HCT116 (cell line): ENCODE results near the gene APOBEC3B. TPM values are rescaled to one million over a fixed set of nuclear protein-coding genes. Genes with fewer than 3 reads are reported as not detected.

Experiments
- ATAC-seq: fragments of 200-7000 bp; cut with Tn5 transposase; 2 replicates; pipeline ENCODE4 v1.9.1; 2020; ENCODE audit warnings: mild to moderate bottlenecking, moderate library complexity
- BruUV-seq: library from RNA; stranded (reverse); fragments of 400-500 nt; replicated peaks from 2 replicates; lab custom pipeline; 2021; lab: Mats Ljungman, UMichigan
- CTCF ChIA-PET: fragments of 300-600 bp; sonication (Branson Sonifier 250); formaldehyde crosslinking; loops from one replicate; lab custom pipeline; 2021; ENCODE audit warnings: antibody characterized with exemption; lab: Charles Lee
- POLR2A ChIA-PET: fragments of 300-600, 350-600 bp; sonication (Branson Sonifier 250); formaldehyde crosslinking; loops from one replicate; lab custom pipeline; 2021; ENCODE audit warnings: antibody characterized with exemption; lab: Charles Lee
- RAD21 ChIA-PET, 2 experiments: fragments of 300-600 bp; sonication (Branson Sonifier 250); formaldehyde crosslinking; loops; one replicate each; lab custom pipeline; 2023; ENCODE audit warnings: low total read pairs in 2 of 2; ENCODE audit not compliant: uncharacterized antibody in 2 of 2, unreplicated experiment in 2 of 2, low non-redundant PET in 1 of 2; lab: Charles Lee
- DNase-seq: peaks from one replicate; pipeline ENCODE4 v3.0.0-alpha.2; 2010; ENCODE audit warnings: low read depth, low spot score
- H2AFZ ChIP-seq: fragments of 200-600 bp; shearing (Covaris generic), sonication (generic); 2 replicates; pipeline ENCODE4 v1.6.1; 2017; ENCODE audit warnings: low read depth, mixed run types, mixed read lengths, antibody characterized with exemption, low read length; ENCODE audit not compliant: poor library complexity, severe bottlenecking
- H3K27ac ChIP-seq: 2 replicates; pipeline ENCODE4 v1.5.1; 2012; ENCODE audit warnings: low read depth, low read length
- H3K27me3 ChIP-seq: fragments of 200-600 bp; sonication (generic); 2 replicates; pipeline ENCODE4 v1.6.1; 2016; ENCODE audit warnings: mixed run types, low read length, mixed read lengths; ENCODE audit not compliant: insufficient read depth
- H3K36me3 ChIP-seq, 2 experiments: fragments of 200-500 bp in 1 of 2; fragments of 200-600 bp in 1 of 2; sonication (Bioruptor generic) in 1 of 2; sonication (generic) in 1 of 2; 2 replicates each; pipeline versions ENCODE4 v1.5.1 to v1.6.1; 2014 to 2016; ENCODE audit warnings: low read length in 2 of 2, inconsistent platforms in 1 of 2, mixed read lengths in 1 of 2, mixed run types in 1 of 2; ENCODE audit not compliant: insufficient read depth in 2 of 2, control insufficient read depth in 1 of 2
- H3K4me1 ChIP-seq, 2 experiments: fragments of 200-600 bp in 1 of 2; sonication (generic) in 1 of 2; 2 replicates each; pipeline versions ENCODE4 v1.5.1 to v1.6.1; 2012 to 2017; ENCODE audit warnings: low read length in 2 of 2, inconsistent platforms in 1 of 2, mild to moderate bottlenecking in 1 of 2, mixed read lengths in 1 of 2, mixed run types in 1 of 2, moderate library complexity in 1 of 2; ENCODE audit not compliant: insufficient read depth in 2 of 2, control insufficient read depth in 1 of 2
- H3K4me2 ChIP-seq: fragments of 200-600 bp; sonication (generic); 2 replicates; pipeline ENCODE4 v1.6.1; 2017; ENCODE audit warnings: mixed run types, low read length, mixed read lengths
- H3K4me3 ChIP-seq, 2 experiments: fragments of 200-600 bp in 1 of 2; sonication (generic) in 1 of 2; replicated peaks in 1 of 2; 2 replicates each; pipeline ENCODE4 v1.5.1; 2011 to 2016; ENCODE audit warnings: low read length in 2 of 2, control low read depth in 1 of 2, low read depth in 1 of 2, mild to moderate bottlenecking in 1 of 2, mixed read lengths in 1 of 2, mixed run types in 1 of 2
- H3K79me2 ChIP-seq: fragments of 200-600 bp; sonication (generic); 2 replicates; pipeline ENCODE4 v1.6.1; 2017; ENCODE audit warnings: mild to moderate bottlenecking, mixed run types, low read length, moderate library complexity, mixed read lengths; ENCODE audit not compliant: insufficient read depth
- H3K9ac ChIP-seq: fragments of 200-600 bp; sonication (generic); 2 replicates; pipeline ENCODE4 v1.6.1; 2016; ENCODE audit warnings: low read length, mixed read lengths
- H3K9me2 ChIP-seq: fragments of 200-600 bp; sonication (generic), shearing (Covaris generic); 2 replicates; pipeline ENCODE4 v1.6.1; 2017; ENCODE audit warnings: mixed run types, mild to moderate bottlenecking, moderate library complexity; ENCODE audit not compliant: insufficient read depth
- H3K9me3 ChIP-seq, 2 experiments: fragments of 200-500 bp in 1 of 2; fragments of 200-600 bp in 1 of 2; sonication (Bioruptor generic) in 1 of 2; sonication (generic) in 1 of 2; 2 replicates each; pipeline ENCODE4 v1.6.1; 2014 to 2017; ENCODE audit warnings: low read length in 2 of 2, mixed read lengths in 2 of 2, inconsistent platforms in 1 of 2, low read depth in 1 of 2, mild to moderate bottlenecking in 1 of 2, mixed run types in 1 of 2, moderate library complexity in 1 of 2; ENCODE audit not compliant: control insufficient read depth in 1 of 2, insufficient read depth in 1 of 2
- H4K20me1 ChIP-seq: fragments of 200-600 bp; sonication (generic), shearing (Covaris generic); 2 replicates; pipeline ENCODE4 v1.6.1; 2017; ENCODE audit warnings: mixed run types, mild to moderate bottlenecking, moderate library complexity; ENCODE audit not compliant: insufficient read depth
- CEBPB ChIP-seq: IDR thresholded peaks from 2 replicates; pipeline ENCODE4 v1.6.1; 2012; ENCODE audit warnings: low read depth
- ELF1 ChIP-seq: IDR thresholded peaks from 2 replicates; pipeline ENCODE4 v1.6.1; 2012; ENCODE audit warnings: low read depth, borderline replicate concordance
- EZH2phosphoT487 ChIP-seq: fragments of 200-600 bp; IDR thresholded peaks from 2 replicates; pipeline ENCODE4 v1.6.1; 2018; ENCODE audit warnings: antibody characterized with exemption, borderline replicate concordance
- POLR2A ChIP-seq: IDR thresholded peaks from 2 replicates; pipeline ENCODE4 v1.7.0; 2011; ENCODE audit warnings: borderline replicate concordance; ENCODE audit not compliant: insufficient read depth, insufficient read length; ENCODE audit errors: extremely low read depth
- POLR2AphosphoS5 ChIP-seq: IDR thresholded peaks from 2 replicates; pipeline ENCODE4 v1.6.1; 2011; ENCODE audit warnings: mild to moderate bottlenecking, low read depth, low read length, moderate library complexity
- RAD21 ChIP-seq: IDR thresholded peaks from 2 replicates; pipeline ENCODE4 v1.6.1; 2012; ENCODE audit warnings: low read depth, mild to moderate bottlenecking
- SIN3A ChIP-seq: IDR thresholded peaks from 2 replicates; pipeline ENCODE4 v1.6.1; 2012; ENCODE audit warnings: low read depth
- SRF ChIP-seq: IDR thresholded peaks from 2 replicates; pipeline ENCODE4 v1.6.1; 2012; ENCODE audit warnings: low read depth
- TCF7L2 ChIP-seq: IDR thresholded peaks from 2 replicates; pipeline ENCODE4 v1.7.0; 2011; ENCODE audit warnings: borderline replicate concordance, inconsistent platforms; ENCODE audit not compliant: insufficient read depth, insufficient read length; ENCODE audit errors: extremely low read depth
- ZBTB33 ChIP-seq: IDR thresholded peaks from 2 replicates; pipeline ENCODE4 v1.6.1; 2011; ENCODE audit warnings: mild to moderate bottlenecking, low read length, moderate library complexity; ENCODE audit not compliant: insufficient replicate concordance; ENCODE audit errors: extremely low read depth
- intact Hi-C: fragments of 100-400 bp; cut with micrococcal nuclease; formaldehyde crosslinking; loops from 2 replicates; pipeline ENCODE4 v1.10.0; 2022
- total RNA-seq: library from RNA; stranded (reverse); gene quantifications from one replicate; pipeline ENCODE4 v1.2.1, GENCODE V29; 2021; ENCODE audit not compliant: unreplicated experiment
- TF ChIP-seq, protein P1 (sequence below), 3 experiments: fragments of 200-600 bp in 1 of 3; sonication (generic) in 1 of 3; IDR thresholded peaks in 2 of 3; conservative IDR thresholded peaks in 1 of 3; 2 replicates each; pipeline ENCODE4 v1.5.1; 2012 to 2017; ENCODE audit warnings: low read depth in 2 of 3, low read length in 2 of 3, antibody characterized with exemption in 1 of 3, borderline replicate concordance in 1 of 3, control low read depth in 1 of 3, mild to moderate bottlenecking in 1 of 3, mixed read lengths in 1 of 3, mixed run types in 1 of 3, moderate library complexity in 1 of 3; ENCODE audit not compliant: insufficient read depth in 1 of 3

The APOBEC3B gene
- total RNA-seq, 1 experiment from 2014 or later: 10.3 TPM

DNA sequence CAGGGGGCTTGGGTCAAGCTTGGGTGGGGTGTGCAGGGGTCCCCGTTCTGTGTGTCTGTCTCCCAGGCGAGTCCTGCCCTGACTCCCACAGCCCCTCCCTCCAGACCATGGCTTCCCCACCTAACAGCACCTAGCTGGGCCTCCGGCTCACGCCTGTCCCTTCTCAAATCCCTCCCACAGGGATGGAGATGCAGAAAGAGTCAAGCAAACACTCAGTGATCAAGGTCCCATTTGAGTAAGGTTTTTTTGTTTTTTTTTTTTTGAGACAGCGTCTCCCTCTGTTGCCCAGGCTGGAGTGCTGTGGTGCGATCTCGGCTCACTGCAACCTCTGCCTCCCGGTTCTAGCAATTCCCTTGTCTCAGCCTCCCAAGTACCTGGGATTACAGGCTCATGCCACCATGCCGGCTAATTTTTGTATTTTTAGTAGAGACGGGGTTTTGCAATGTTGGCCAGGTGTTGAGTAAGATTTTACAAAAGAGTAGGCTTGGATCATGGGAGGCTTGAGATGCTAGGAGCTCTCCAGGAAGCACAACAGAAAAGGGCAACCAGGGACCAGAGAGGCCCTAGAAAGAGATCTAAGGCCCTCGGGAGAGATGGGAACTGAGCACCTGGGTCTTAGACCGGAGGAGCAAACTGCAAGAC lies 44.5 kb downstream of the APOBEC3B start:
- CTCF ChIA-PET: no interaction called here
- POLR2A ChIA-PET: no interaction called here
- H3K4me3 ChIP-seq: no peak overlapping the region

More for the DNA sequence above, 44.5 kb downstream of the APOBEC3B start:
- no TSS peak for BruUV-seq
- RAD21 ChIA-PET: interaction anchor here in 1 of 2 experiments (0.6 kb wide), 1 partner anchor 53 kb away, joined by 3 read pairs; no protein-coding TSS in a partner anchor
- H3K9me2 ChIP-seq: no peaks in the 10 kb centered on the region
- H2AFZ ChIP-seq: no peak overlapping the region
- intact Hi-C loops: no loop called here
- DNase-seq: no peak
- no peak overlapping the region for H3K4me2 ChIP-seq
- H3K36me3 ChIP-seq: no peaks in the 10 kb centered on the region
- no peaks in the 10 kb centered on the region for H3K27me3 ChIP-seq
- no peaks in the 10 kb centered on the region for H4K20me1 ChIP-seq
- H3K79me2 ChIP-seq: no peaks in the 10 kb centered on the region
- no peaks in the 10 kb centered on the region for H3K9me3 ChIP-seq
- no peaks in the 10 kb centered on the region for H3K4me1 ChIP-seq
- H3K9ac ChIP-seq: no peak overlapping the region
- H3K27ac ChIP-seq: no peak overlapping the region
- no peak for ATAC-seq
- TF ChIP-seq RAD21: no peak
- no peak for TF ChIP-seq SRF
- no peak for TF ChIP-seq POLR2AphosphoS5
- no peak for TF ChIP-seq ELF1
- no peak for TF ChIP-seq EZH2phosphoT487
- TF ChIP-seq CEBPB: no peak
- TF ChIP-seq, protein P1, sequence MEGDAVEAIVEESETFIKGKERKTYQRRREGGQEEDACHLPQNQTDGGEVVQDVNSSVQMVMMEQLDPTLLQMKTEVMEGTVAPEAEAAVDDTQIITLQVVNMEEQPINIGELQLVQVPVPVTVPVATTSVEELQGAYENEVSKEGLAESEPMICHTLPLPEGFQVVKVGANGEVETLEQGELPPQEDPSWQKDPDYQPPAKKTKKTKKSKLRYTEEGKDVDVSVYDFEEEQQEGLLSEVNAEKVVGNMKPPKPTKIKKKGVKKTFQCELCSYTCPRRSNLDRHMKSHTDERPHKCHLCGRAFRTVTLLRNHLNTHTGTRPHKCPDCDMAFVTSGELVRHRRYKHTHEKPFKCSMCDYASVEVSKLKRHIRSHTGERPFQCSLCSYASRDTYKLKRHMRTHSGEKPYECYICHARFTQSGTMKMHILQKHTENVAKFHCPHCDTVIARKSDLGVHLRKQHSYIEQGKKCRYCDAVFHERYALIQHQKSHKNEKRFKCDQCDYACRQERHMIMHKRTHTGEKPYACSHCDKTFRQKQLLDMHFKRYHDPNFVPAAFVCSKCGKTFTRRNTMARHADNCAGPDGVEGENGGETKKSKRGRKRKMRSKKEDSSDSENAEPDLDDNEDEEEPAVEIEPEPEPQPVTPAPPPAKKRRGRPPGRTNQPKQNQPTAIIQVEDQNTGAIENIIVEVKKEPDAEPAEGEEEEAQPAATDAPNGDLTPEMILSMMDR (IDR thresholded peaks at IDR 0.05 in 2 of 3, conservative IDR thresholded peaks at IDR 0.05 in 1 of 3; ENCODE audit: borderline replicate concordance in 1 of 3, insufficient read depth in 1 of 3, low read depth in 2 of 3, low read length in 2 of 3): no peak
- no peak for TF ChIP-seq TCF7L2
- TF ChIP-seq ZBTB33: no peak
- no peak for TF ChIP-seq SIN3A
- TF ChIP-seq POLR2A: no peak
